Esophagus squamous epithelium (tissue), 5 donors: ENCODE data around the gene CST3. TPM values are rescaled to one million over a fixed set of nuclear protein-coding genes. Genes with fewer than 3 reads are reported as not detected.
"Not testable (repeated sequence)": the region's sequence is repeated elsewhere in the genome, so short reads cannot be mapped to it uniquely, and the experiment has no call there.

Experiments
- DNase-seq: peaks from one replicate; lab custom pipeline; 2025; lab: John Stamatoyannopoulos, UW
- H3K27ac ChIP-seq, 4 donors: fragments of 200-600 bp; sonication (generic); one replicate each; pipeline ENCODE4 v1.5.1; 2016 to 2019; ENCODE audit warnings: mild to moderate bottlenecking in 1 of 4
- H3K27me3 ChIP-seq, 4 donors: fragments of 200-600 bp; sonication (generic); 1 replicate in 3 of 4; 2 replicates in 1 of 4; pipeline versions ENCODE4 v1.5.1 to v1.6.0; 2017 to 2021; ENCODE audit warnings: antibody characterized with exemption in 1 of 4
- H3K36me3 ChIP-seq, 3 donors: fragments of 200-600 bp; sonication (generic); one replicate each; pipeline ENCODE4 v1.5.1; 2016 to 2019
- H3K4me1 ChIP-seq, 3 donors: fragments of 200-600 bp; sonication (generic); one replicate each; pipeline ENCODE4 v1.5.1; 2017 to 2019
- H3K4me3 ChIP-seq, 4 donors: fragments of 200-600 bp; sonication (generic); 1 replicate in 3 of 4; 2 replicates in 1 of 4; pipeline ENCODE4 v1.5.1; 2016 to 2019; ENCODE audit warnings: mild to moderate bottlenecking in 2 of 4, moderate library complexity in 1 of 4
- H3K9me3 ChIP-seq, 3 donors: fragments of 200-600 bp; sonication (generic); one replicate each; pipeline ENCODE4 v1.5.1; 2016 to 2019
- CTCF ChIP-seq, 6 experiments: fragments of 450-650 bp in 4 of 6; fragments of 200-600 bp in 2 of 6; sonication (generic) in 2 of 6; IDR thresholded peaks; one replicate each; pipeline ENCODE4 v1.5.1; 2016 to 2019; ENCODE audit warnings: antibody characterized with exemption in 6 of 6, mild to moderate bottlenecking in 4 of 6, moderate library complexity in 4 of 6
- POLR2A ChIP-seq, 4 donors: fragments of 450-650 bp; IDR thresholded peaks; one replicate each; pipeline ENCODE4 v1.6.1; 2017; ENCODE audit warnings: antibody characterized with exemption in 4 of 4, mild to moderate bottlenecking in 4 of 4, moderate library complexity in 3 of 4
- WGBS, 2 donors: methylation state at CpG; one replicate each; pipeline ENCODE4 v1.1.5; 2018; 5-methylcytosine and 5-hydroxymethylcytosine counted together
- intact Hi-C: fragments of 100-400 bp; cut with DNase I; formaldehyde crosslinking; loops from one replicate; pipeline ENCODE4 v1.15.0; 2022
- total RNA-seq, 4 donors: library from RNA; depleted of rRNA; stranded (reverse); fragments of >200 nt; gene quantifications; one replicate each; pipeline ENCODE4 v1.1.0, GENCODE V29; 2016
- donor health status: DM: yes; HTN: yes; CAD: no.

The CST3 gene
- 100 to 1,000 TPM; 323 to 899 (median 600) TPM for total RNA-seq

- Histone ChIP-seq H3K4me1 (peaks cover 29 to 76% (median 40%) of the 10 kb centered on the region in 3 donors), H3K9me3 (no peaks in the 10 kb centered on the region), H3K36me3 (peaks cover 5 to 27% (median 11%) of the 10 kb centered on the region in 3 donors), H3K27ac (peak within 1 kb of the TSS; percentile 92 to 99 (median 95)), H3K27me3 (no peaks in the 10 kb centered on the region), H3K4me3 (peak within 1 kb of the TSS; percentile 75 to 95 (median 89))
- 1 to 3% methylated on average over 24 to 37 of the region's 92 CpGs for WGBS, 2 donors
- DNase-seq, result no peak
- intact Hi-C loops, result no loop called here
- TF ChIP-seq POLR2A (IDR thresholded peaks at IDR 0.05) (peak in 2 of 4 donors; percentile 92 to 95), CTCF (IDR thresholded peaks at IDR 0.05) (peak in 1 of 6 experiments; percentile 21)
These were observed at the start of gene CST3 for GRCh38 chr20:23637282-23638221. Gene CST3, minus strand, starts transcription at chr20:23637955. Its CDS starts 93 bp downstream, at chr20:23637862.

- no peaks in the 10 kb centered on the region for H3K36me3 ChIP-seq
- no peak for DNase-seq
- no peaks in the 10 kb centered on the region for H3K4me1 ChIP-seq
- H3K4me3 ChIP-seq, result no peak overlapping the region
- intact Hi-C loops, result no loop called here
- peaks cover 0 to 30% (median 0%) of the 10 kb centered on the region in 4 donors for H3K27me3 ChIP-seq
- H3K27ac ChIP-seq, result no peak overlapping the region
- TF ChIP-seq CTCF (IDR thresholded peaks at IDR 0.05), result no peak
- TF ChIP-seq POLR2A (IDR thresholded peaks at IDR 0.05), result no peak
- WGBS, 2 donors, result 44% methylated on average over 1 of the region's 4 CpGs; no CpG with 5 or more reads in 1 of the 2 donors
- no peaks in the 10 kb centered on the region for H3K9me3 ChIP-seq
These were observed 48.4 kb upstream of the CST3 start for GRCh38 chr20:23686046-23686750.

GRCh38 chr20:23685529-23685896 is 47.8 kb upstream of the CST3 start:
- H3K27ac ChIP-seq, H3K36me3 ChIP-seq, H3K9me3 ChIP-seq, H3K4me1 ChIP-seq, H3K4me3 ChIP-seq, DNase-seq, intact Hi-C loops: not testable (repeated sequence)
- peaks cover 0 to 30% (median 0%) of the 10 kb centered on the region in 4 donors for H3K27me3 ChIP-seq
- WGBS, 2 donors, result 60 to 100% methylated on average over 1 of the region's 4 CpGs

- Histone ChIP-seq H3K9me3 (no peaks in the 10 kb centered on the region), H3K4me1 (peaks cover 0 to 11% (median 0%) of the 10 kb centered on the region in 3 donors), H3K4me3 (no peak overlapping the region), H3K36me3 (no peaks in the 10 kb centered on the region), H3K27ac (no peak overlapping the region), H3K27me3 (peaks cover 0 to 30% (median 0%) of the 10 kb centered on the region in 4 donors)
- TF ChIP-seq CTCF (IDR thresholded peaks at IDR 0.05) (no peak), POLR2A (IDR thresholded peaks at IDR 0.05) (no peak)
- WGBS, 2 donors, result 72 to 75% methylated on average over 4 to 6 of the region's 6 CpGs
- intact Hi-C loops, result no loop called here
- DNase-seq, result no peak
These were observed 46.5 kb upstream of the CST3 start for GRCh38 chr20:23684261-23684660.

- Histone ChIP-seq H3K4me3 (no peak overlapping the region), H3K27me3 (peaks cover 0 to 30% (median 0%) of the 10 kb centered on the region in 4 donors), H3K27ac (no peak overlapping the region), H3K36me3 (no peaks in the 10 kb centered on the region), H3K4me1 (peaks cover 0 to 12% (median 0%) of the 10 kb centered on the region in 3 donors), H3K9me3 (no peaks in the 10 kb centered on the region)
- intact Hi-C loops, result no loop called here
- DNase-seq, result no peak
- TF ChIP-seq CTCF (IDR thresholded peaks at IDR 0.05) (no peak), POLR2A (IDR thresholded peaks at IDR 0.05) (no peak)
- WGBS, 2 donors, result 75 to 86% methylated on average over 1 to 2 of the region's 2 CpGs
These were observed 46.1 kb upstream of the CST3 start for GRCh38 chr20:23683807-23684206.
